ENCODE results near the gene NAA38.
"Not testable (repeated sequence)": the region's sequence is repeated elsewhere in the genome, so short reads cannot be mapped to it uniquely, and the experiment has no call there.

Gene NAA38

GRCh38 chr17:7811251-7811650, 46.1 kb downstream of the NAA38 start:
- H3K4me2 ChIP-seq (ENCODE audit: low read length): no peak overlapping the region
- no peaks in the 10 kb centered on the region for H3K4me1 ChIP-seq (ENCODE audit: control insufficient read depth, insufficient read depth, low read length)
- H3K36me3 ChIP-seq (ENCODE audit: insufficient read depth, low read length): no peaks in the 10 kb centered on the region
- H3K9ac ChIP-seq (ENCODE audit: low read depth, low read length): no peak overlapping the region
- H3K27me3 ChIP-seq (ENCODE audit: control insufficient read depth, insufficient read depth, low read length): peaks cover 23% of the 10 kb centered on the region
- H3K4me3 ChIP-seq (ENCODE audit: low read length): no peak overlapping the region
- H3K9me3 ChIP-seq (replicated peaks; ENCODE audit: low read length): no peaks in the 10 kb centered on the region

- peaks cover 17% of the 10 kb centered on the region for H3K27me3 ChIP-seq (ENCODE audit: control insufficient read depth, insufficient read depth, low read length)
- not testable (repeated sequence) for H3K36me3 ChIP-seq (ENCODE audit: insufficient read depth, low read length); H3K9me3 ChIP-seq (replicated peaks; ENCODE audit: low read length)
These were observed 47.5 kb downstream of the NAA38 start for GRCh38 chr17:7809791-7810343.

GRCh38 chr17:7809086-7809790, 48.1 kb downstream of the NAA38 start:
- Histone ChIP-seq H3K4me1 (ENCODE audit: control insufficient read depth, insufficient read depth, low read length) (no peaks in the 10 kb centered on the region), H3K4me3 (ENCODE audit: low read length) (no peak overlapping the region), H3K27me3 (ENCODE audit: control insufficient read depth, insufficient read depth, low read length) (peaks cover 19% of the 10 kb centered on the region), H3K9ac (ENCODE audit: low read depth, low read length) (no peak overlapping the region), H3K36me3 (ENCODE audit: insufficient read depth, low read length) (no peaks in the 10 kb centered on the region), H3K4me2 (ENCODE audit: low read length) (no peak overlapping the region), H3K9me3 (replicated peaks; ENCODE audit: low read length) (no peaks in the 10 kb centered on the region)

More at GRCh38 chr17:7809791-7810343, 47.5 kb downstream of the NAA38 start:
- H3K9ac ChIP-seq (ENCODE audit: low read depth, low read length); H3K4me3 ChIP-seq (ENCODE audit: low read length); H3K4me1 ChIP-seq (ENCODE audit: control insufficient read depth, insufficient read depth, low read length); H3K4me2 ChIP-seq (ENCODE audit: low read length): not testable (repeated sequence)

- H3K9me3 ChIP-seq (replicated peaks; ENCODE audit: low read length): no peaks in the 10 kb centered on the region
- no peaks in the 10 kb centered on the region for H3K36me3 ChIP-seq (ENCODE audit: insufficient read depth, low read length)
- H3K4me2 ChIP-seq (ENCODE audit: low read length): no peak overlapping the region
- no peaks in the 10 kb centered on the region for H3K4me1 ChIP-seq (ENCODE audit: control insufficient read depth, insufficient read depth, low read length)
- peaks cover 19% of the 10 kb centered on the region for H3K27me3 ChIP-seq (ENCODE audit: control insufficient read depth, insufficient read depth, low read length)
- H3K4me3 ChIP-seq (ENCODE audit: low read length): no peak overlapping the region
- H3K9ac ChIP-seq (ENCODE audit: low read depth, low read length): no peak overlapping the region
These were observed 50.2 kb downstream of the NAA38 start for GRCh38 chr17:7807206-7807605.

Small RNA genes within 50 kb of the gene (small RNA-seq; reads per million reads assigned to genes)
- gene SCARNA21: 3.1 reads per million, percentile 77 among the genes with 10 or more reads in this experiment
